Heart left ventricle (tissue), 13 donors: ENCODE measurements around the gene HCN2.

Experiments
- CTCF ChIP-seq, 12 donors: fragments of 200-600 bp; sonication (generic) in 4 of 12; IDR thresholded peaks; one replicate each; pipeline versions ENCODE4 v1.5.0 to v1.8.0; 2018 to 2022; ENCODE audit warnings: antibody characterized with exemption in 12 of 12, mild to moderate bottlenecking in 5 of 12
- POLR2A ChIP-seq, 2 donors: fragments of 450-650 bp; IDR thresholded peaks; one replicate each; pipeline ENCODE4 v1.6.1; 2017; ENCODE audit warnings: antibody characterized with exemption in 2 of 2, mild to moderate bottlenecking in 2 of 2, moderate library complexity in 2 of 2
- donor health status: ischemic (EF 13 %, LVEDD 7.1; RV severe dilation, severe dysfunction).
- donor health status: DM: no; HTN: yes; CAD: no.
- donor health status: DM: no; HTN: no; CAD: no.
- donor health status: ischemic (EF 25% LVEDD 6.9; RV normal size, moderate dysfunction).
- donor health status: ischemic (EF 25% LVEDD 5.7; RV mildly dilated, moderate dysfunction).
- donor health status: ischemic (EF 35%, LVEDD 5.7; RV mildly dilated, moderate dysfunction).
- donor health status: nonischemic (EF 11% LVEDD 7.7; RV severe dilation, severe dysfunction).
- donor health status: DM: yes; HTN: yes; CAD: no.
- donor health status: PGD.
- donor health status: ischemic (EF 29% LVEDD 5.4; RV normal size, mild dysfunction).
- donor health status: nonischemic (EF 23%, LVEDD 6.1; RV moderate dilation, normal function).

GRCh38 chr19:574658-575526 is 14.8 kb upstream of the HCN2 start:
- TF ChIP-seq CTCF (IDR thresholded peaks at IDR 0.05) (no peak), POLR2A (IDR thresholded peaks at IDR 0.05) (peak in 1 of 2 donors; percentile 42)
